ENCODE results near the gene PDIA5.
A peak's percentile ranks its signal among the peaks of the same experiment; 100 is the strongest.

Gene PDIA5

GRCh38 chr3:123122525-123123315 lies 55.9 kb downstream of the PDIA5 start:
- DNase-seq: no peak

- no peak for DNase-seq
Measured at GRCh38 chr3:123123716-123124616, 57.1 kb downstream of the PDIA5 start.

GRCh38 chr3:123124971-123125370 lies 58.1 kb downstream of the PDIA5 start:
- DNase-seq: no peak

- no peak for DNase-seq
Measured at GRCh38 chr3:123126031-123126430, 59.2 kb downstream of the PDIA5 start.

GRCh38 chr3:123126653-123127052 lies 59.8 kb downstream of the PDIA5 start:
- no peak for DNase-seq

- no peak for DNase-seq
Measured at GRCh38 chr3:123129092-123129491, 62.3 kb downstream of the PDIA5 start.

- no peak for DNase-seq
Measured at GRCh38 chr3:123129532-123129931, 62.7 kb downstream of the PDIA5 start.

GRCh38 chr3:123130079-123130750 lies 63.4 kb downstream of the PDIA5 start:
- no peak for DNase-seq

GRCh38 chr3:123134671-123135070 lies 67.8 kb downstream of the PDIA5 start:
- DNase-seq: no peak

GRCh38 chr3:123137001-123137400 lies 70.2 kb downstream of the PDIA5 start:
- DNase-seq: peak; percentile 1

GRCh38 chr3:123138839-123139444 lies 72.1 kb downstream of the PDIA5 start:
- no peak for DNase-seq

GRCh38 chr3:123139522-123139921 lies 72.7 kb downstream of the PDIA5 start:
- DNase-seq: no peak

GRCh38 chr3:123140550-123140949 lies 73.7 kb downstream of the PDIA5 start:
- DNase-seq: no peak

GRCh38 chr3:123141276-123141675 lies 74.5 kb downstream of the PDIA5 start:
- no peak for DNase-seq

- no peak for DNase-seq
Measured at GRCh38 chr3:123143669-123144411, 77.0 kb downstream of the PDIA5 start.

- no peak for DNase-seq
Measured at GRCh38 chr3:123147754-123148535, 81.1 kb downstream of the PDIA5 start.

- DNase-seq: no peak
Measured at GRCh38 chr3:123148772-123149171, 81.9 kb downstream of the PDIA5 start.

- no peak for DNase-seq
Measured at GRCh38 chr3:123149525-123149924, 82.7 kb downstream of the PDIA5 start.

- no peak for DNase-seq
Measured at GRCh38 chr3:123150449-123151215, 83.8 kb downstream of the PDIA5 start.

GRCh38 chr3:123151251-123151705 lies 84.5 kb downstream of the PDIA5 start:
- DNase-seq: no peak
